Measurements from ENCODE around the gene PROC. TPM values are rescaled to one million over a fixed set of nuclear protein-coding genes. Genes with fewer than 3 reads are reported as not detected.

Gene PROC
- total RNA-seq, 4 donors from 2014 or later = not detected

GRCh38 chr2:127424598-127425520 is 6.6 kb downstream of the PROC start:
- no peak overlapping the region for H3K27ac ChIP-seq (replicated peaks in 1 of 4)
- intact Hi-C loops (cut with DNase I) = no loop called here
- TF ChIP-seq EP300 (IDR thresholded peaks at IDR 0.05) (no peak), CTCF (IDR thresholded peaks at IDR 0.05) (no peak), POLR2AphosphoS5 (IDR thresholded peaks at IDR 0.05) (no peak), POLR2A (IDR thresholded peaks at IDR 0.05; ENCODE audit: low read depth) (no peak)
- no peak for DNase-seq (ENCODE audit: extremely low spot score)
- H3K36me3 ChIP-seq = no peaks in the 10 kb centered on the region
- H3K9me3 ChIP-seq = no peaks in the 10 kb centered on the region
- peaks cover 11 to 17% (median 14%) of the 10 kb centered on the region in 4 donors for H3K4me1 ChIP-seq
- peaks cover 7 to 84% (median 24%) of the 10 kb centered on the region in 4 donors for H3K27me3 ChIP-seq
- H3K4me3 ChIP-seq = no peak overlapping the region
- WGBS = 84% methylated on average over 13 of the region's 13 CpGs

GRCh38 chr2:127425540-127426490 is 7.6 kb downstream of the PROC start:
- H3K36me3 ChIP-seq = no peaks in the 10 kb centered on the region
- WGBS = 93% methylated on average over 16 of the region's 16 CpGs

GRCh38 chr2:127426501-127427354 is 8.5 kb downstream of the PROC start:
- TF ChIP-seq POLR2AphosphoS5 (IDR thresholded peaks at IDR 0.05) (no peak), POLR2A (IDR thresholded peaks at IDR 0.05; ENCODE audit: low read depth) (no peak), EP300 (IDR thresholded peaks at IDR 0.05) (no peak), CTCF (IDR thresholded peaks at IDR 0.05) (no peak)
- Histone ChIP-seq H3K9me3 (no peaks in the 10 kb centered on the region), H3K36me3 (peaks cover 0 to 5% (median 2%) of the 10 kb centered on the region in 4 donors), H3K4me3 (no peak overlapping the region), H3K4me1 (peaks cover 11 to 17% (median 14%) of the 10 kb centered on the region in 4 donors), H3K27ac (replicated peaks in 1 of 4) (no peak overlapping the region), H3K27me3 (peaks cover 7 to 66% (median 23%) of the 10 kb centered on the region in 4 donors)
- intact Hi-C loops (cut with DNase I) = no loop called here
- DNase-seq (ENCODE audit: extremely low spot score) = no peak
- 96% methylated on average over 9 of the region's 10 CpGs for WGBS

More at GRCh38 chr2:127425540-127426490, 7.6 kb downstream of the PROC start:
- no peaks in the 10 kb centered on the region for H3K9me3 ChIP-seq
- intact Hi-C loops (cut with DNase I) = no loop called here
- peaks cover 11 to 17% (median 14%) of the 10 kb centered on the region in 4 donors for H3K4me1 ChIP-seq
- no peak overlapping the region for H3K27ac ChIP-seq (replicated peaks in 1 of 4)
- peak; percentile 91 for DNase-seq (ENCODE audit: extremely low spot score)
- H3K4me3 ChIP-seq = no peak overlapping the region
- peaks cover 7 to 75% (median 24%) of the 10 kb centered on the region in 4 donors for H3K27me3 ChIP-seq
- TF ChIP-seq CTCF (IDR thresholded peaks at IDR 0.05) (no peak), POLR2A (IDR thresholded peaks at IDR 0.05; ENCODE audit: low read depth) (no peak), EP300 (IDR thresholded peaks at IDR 0.05) (no peak), POLR2AphosphoS5 (IDR thresholded peaks at IDR 0.05) (no peak)

All from esophagus muscularis mucosa (tissue), 4 donors.